NCI-H345 (cell line): ENCODE results near the gene SCYL3.
"Not testable (repeated sequence)": the region's sequence is repeated elsewhere in the genome, so short reads cannot be mapped to it uniquely, and the experiment has no call there.

ENCODE experiments used
- DNase-seq: peaks from one replicate; lab custom pipeline; 2025; lab: John Stamatoyannopoulos, UW

SCYL3 gene

DNA sequence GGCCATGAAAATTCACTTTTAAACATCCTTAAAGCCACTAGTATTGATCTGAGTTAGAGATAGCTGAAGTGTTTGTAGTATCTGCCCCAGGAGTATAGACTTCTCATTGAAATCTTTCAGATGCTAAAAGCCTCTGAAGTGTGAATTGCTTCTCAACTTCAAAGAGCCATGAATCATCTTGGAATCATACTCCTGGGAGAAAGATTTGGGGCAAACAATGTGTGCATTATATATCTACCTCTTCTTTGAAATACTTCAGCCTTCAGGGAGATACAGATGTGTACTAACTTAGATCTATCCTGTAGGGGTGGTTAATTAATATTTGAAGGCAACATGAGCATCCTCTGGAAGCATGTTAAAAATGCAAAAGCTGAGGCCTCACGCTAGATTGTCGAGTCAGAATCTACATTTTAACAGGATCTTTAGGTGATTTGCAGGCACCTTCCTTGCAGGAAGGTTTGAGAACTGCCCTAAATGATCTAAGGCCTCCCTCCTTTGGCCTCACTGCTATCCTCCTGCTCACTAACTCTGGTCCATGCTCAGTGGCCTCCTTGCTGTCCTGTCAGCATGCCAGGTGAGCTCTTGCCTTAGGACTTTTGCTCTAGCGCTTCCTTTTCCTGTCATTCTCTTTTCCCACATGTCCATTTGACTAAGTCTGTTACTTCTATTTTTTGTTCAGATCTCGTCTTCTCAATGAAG is 6.0 kb upstream of the SCYL3 start:
- no peak for DNase-seq

DNA sequence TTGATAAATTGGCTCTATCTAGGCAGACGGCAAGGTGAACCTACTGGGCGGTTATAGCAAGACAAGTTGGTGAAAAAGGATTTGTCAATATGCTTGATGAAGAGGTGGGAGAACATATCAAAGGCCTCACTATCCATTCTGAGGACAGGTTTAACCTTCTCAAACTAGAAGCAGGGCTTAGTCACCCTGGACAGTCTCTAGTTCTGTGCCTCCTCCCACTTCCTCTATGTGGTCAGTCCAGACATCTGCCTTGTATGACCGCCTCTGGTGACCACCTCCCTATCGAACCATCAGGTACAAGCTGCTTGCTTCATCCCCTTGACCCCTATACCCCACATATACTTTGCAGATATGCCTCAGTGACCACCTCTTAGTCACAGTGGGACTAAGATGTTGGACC is 2.3 kb upstream of the SCYL3 start:
- no peak for DNase-seq

DNA sequence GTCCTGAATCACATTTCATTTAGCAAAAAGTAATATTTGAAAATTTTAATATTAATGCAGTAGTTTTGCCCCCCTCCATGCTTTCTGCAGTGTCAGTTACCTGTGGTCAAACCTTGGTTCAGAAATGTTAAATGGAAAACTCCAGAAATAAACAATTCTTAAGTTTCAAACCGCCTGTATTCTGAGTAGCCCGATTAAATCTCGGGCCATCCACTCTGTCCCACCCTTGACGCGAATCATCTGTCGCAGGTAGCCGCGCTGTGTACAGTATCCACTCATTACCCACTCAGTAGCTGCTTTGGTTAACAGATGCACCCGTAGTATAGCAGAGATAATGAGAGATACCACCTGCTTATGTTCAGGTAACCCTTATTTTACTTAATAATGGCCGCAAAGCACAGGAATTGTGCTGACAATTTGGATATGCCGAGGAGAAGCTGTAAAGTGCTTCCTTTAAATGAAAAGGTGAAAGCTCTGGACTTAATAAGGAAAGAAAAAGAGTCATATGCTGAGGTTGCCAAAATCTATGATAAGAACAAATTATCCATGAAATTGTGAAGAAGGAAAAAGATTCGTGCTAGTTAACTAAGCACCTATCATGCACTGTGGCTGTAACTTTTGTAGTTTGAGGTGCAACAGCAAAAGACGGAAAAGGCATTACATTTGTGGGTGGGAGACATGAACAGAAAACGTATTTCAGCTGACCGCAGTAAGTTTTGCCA is 889 bp upstream of the SCYL3 start:
- DNase-seq: no peak

DNA sequence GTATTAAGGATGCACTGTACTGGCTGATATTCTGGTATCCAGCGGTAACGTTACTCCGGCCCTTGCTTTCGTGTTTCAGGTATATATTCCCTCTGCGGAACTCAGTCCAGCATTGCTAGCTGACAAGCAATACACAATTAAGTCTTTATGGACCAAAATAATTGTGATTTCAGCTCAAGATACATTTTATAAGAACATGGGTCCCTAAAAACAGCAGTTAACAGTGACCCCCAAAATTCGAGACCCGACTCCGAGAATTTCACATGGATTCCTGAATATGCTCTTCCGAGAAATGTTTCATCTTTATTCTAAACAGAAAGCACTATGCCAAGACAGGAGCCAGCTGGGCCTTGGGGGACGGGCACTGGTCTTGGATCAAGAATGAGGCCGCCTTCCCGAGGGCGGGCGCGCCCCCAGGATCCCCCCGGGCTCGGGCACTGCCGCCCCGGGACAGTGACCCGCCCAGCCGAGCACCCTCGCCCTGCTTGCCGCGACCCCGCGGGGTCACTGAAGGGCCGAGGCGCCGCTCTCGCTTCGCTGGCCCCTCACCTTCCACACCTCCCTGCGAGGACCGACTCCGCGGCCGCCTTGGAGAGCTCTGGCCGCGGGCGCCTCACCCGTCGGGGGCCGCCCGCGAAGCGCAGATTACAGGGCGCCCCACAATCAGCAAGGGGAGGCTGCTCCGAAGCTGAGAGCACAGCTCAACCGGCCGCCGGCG is 610 bp downstream of the SCYL3 start:
- DNase-seq: no peak

DNA sequence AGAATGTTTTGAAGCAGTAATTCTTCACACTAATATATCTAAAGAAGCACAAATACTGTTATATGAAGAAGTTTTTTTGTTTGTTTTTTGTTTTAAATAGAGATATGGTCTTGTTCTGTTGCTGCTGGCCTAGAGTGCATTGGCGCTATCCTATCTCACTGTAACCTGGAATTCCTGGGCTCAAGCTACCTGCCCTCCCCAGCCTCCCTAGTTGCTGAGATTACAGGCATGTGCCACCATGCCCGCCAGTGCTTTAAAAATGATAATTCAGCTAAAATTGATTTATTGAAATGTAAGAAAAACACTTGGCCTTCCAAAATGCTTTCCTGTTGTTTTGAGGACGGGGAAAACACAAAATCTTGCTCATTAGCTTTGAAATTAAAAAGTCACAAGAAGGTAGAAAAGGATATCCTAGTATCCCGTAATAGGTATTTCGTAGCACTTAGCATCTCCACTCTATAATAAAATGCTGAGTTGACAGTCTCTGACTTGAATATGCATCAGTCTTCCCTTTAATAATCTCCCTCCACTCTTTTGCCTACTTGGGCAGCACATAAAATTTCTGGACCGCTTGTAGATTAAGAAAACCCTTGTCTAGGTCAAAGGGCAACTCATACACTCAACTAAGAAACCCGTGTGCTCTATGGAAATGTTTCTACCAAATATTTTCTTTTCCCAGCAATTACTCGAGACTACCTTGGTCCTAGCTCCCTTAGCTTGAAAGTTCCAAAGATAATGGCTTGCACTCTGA is 1.3 kb downstream of the SCYL3 start:
- no peak for DNase-seq

DNA sequence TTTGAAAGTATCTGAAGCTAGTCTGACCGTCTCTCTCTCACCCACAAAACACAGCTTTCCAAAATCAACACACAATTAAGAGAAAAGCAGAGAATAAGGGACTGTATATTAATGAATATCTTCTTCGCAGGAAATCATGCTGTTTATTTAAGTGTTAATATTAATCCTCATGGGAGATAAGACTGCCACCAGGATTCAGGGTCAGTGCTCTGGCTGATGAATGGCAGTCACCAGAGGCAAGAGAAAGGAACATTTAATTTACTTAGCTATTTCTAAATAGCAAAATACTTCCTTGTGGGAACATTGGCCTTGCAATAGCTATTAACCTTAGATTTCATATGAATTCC is 2.2 kb downstream of the SCYL3 start:
- DNase-seq: no peak

DNA sequence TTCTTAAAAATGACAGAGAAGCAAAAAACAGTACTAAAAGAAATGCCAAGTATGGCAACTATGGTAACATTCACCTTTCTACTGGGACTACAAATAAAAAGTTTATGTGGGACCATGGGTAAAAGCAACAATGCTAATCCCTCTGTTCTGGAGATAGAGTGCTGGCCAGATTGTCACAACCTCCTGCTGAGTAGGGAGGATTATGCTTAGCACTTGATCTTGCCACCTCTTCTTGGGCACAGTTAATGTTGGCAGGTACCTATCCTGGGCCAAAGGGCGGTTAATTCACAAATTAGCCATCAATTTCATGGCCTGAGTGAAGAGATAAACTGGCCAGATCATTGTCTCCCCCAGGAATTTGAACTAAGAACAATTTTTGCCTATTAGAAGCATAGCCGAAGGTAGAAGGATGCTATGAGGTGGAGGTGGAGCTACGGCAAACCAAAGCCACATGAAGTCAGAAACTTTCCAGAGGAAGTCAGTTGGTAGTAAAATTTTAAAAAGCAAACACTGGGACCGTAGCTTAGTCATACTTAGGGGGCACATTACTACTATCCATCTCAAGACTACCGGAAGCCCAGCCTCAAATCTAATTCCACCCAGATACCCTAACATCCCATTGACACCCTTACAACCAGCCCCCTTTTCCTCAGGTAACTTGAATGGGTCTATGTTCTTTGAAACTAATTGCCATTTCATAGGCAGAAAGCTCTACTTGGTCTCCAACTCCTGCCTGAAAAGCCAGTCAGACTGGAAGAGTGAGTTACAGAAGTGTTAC is 2.7 kb downstream of the SCYL3 start:
- no peak for DNase-seq

DNA sequence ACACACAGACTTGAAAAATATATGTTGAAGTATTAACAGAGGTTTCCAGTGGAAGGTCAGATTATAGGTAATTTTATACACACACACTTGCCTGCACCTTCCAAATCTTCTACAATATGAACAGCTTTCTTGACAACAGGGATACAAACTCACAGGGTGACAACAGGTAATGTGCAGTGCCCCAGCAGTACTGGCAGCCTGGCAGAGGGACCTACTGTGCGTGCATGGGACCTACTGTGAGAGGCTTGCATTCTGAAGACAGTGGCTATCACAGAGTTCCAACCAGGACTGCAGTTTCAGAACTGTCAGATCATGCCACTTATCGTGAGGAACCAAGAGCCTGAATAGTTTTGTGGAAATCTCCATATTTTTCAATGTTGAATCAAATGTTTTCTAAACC is 3.8 kb downstream of the SCYL3 start:
- no peak for DNase-seq

DNA sequence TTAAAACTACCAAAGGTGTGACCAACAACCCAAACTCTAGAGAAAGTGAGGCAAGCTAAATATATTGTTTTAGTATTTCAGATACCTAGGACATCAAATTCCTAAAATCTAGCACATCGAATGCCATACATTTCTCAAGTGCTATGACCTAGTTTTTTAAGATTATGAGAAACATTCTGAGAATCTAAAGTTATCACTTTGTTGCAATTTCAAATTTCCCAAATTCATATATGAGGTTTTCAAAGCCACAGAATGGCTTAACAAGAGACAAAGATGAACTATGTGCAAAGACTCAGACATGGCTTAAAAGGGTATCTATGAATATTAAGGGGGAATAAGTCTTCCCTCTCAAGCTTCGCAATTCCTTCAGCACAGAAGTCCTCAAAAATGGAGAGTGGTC is 6.8 kb downstream of the SCYL3 start:
- DNase-seq: no peak

DNA sequence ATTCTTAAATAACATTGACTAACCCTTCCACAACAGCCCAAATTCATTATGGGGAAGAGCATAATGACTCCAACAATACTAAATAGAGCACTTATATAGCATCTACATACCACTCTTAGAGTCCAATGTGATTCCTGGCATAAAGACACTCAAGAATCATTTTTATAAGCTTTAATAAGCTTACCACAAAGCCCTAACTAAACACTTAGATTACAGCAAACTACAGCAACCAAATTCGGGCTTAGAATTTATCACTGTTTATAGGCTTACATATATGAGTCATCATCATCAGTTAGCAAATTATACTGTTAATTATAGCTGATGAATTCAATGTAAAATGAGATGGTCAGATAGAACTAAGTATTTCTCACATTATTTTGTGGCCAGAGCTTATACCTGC is 7.3 kb downstream of the SCYL3 start:
- no peak for DNase-seq

DNA sequence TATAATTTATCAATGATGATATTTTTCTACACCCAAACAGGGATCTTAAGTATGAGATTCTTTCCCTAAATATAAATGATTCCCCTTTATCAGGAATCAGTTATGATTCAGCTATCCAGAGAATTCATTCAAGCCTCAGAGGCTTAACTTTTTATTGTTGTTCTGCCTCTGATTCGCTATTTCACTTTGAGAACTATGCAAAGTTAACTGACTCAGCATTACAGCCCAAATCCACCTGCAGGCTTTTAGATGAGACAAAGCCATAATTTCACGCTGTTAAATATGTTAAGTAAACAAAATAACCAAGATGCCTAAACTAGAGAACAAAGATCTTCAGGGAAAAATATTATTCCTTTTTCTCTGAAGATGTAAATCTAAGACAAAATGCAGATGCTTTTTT is 8.5 kb downstream of the SCYL3 start:
- DNase-seq: no peak

DNA sequence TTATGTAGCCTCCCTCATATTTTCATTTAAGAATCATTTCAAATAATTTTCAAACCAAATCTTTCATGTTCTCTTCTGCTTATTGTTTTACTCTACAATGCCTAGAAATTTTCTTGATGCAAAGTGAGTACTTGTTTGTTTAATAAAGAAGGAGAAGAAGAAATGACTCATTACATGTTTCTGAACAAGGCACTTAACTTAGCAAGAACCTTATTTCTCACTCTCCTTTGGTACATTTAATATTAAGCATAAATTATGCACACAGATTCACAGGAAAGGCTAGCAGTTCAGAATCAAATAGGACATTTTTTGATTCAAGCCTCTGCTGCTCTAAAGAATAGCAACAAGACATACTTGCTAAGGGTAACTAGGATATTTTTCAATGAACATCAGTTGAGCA is 9.1 kb downstream of the SCYL3 start:
- DNase-seq: no peak

DNA sequence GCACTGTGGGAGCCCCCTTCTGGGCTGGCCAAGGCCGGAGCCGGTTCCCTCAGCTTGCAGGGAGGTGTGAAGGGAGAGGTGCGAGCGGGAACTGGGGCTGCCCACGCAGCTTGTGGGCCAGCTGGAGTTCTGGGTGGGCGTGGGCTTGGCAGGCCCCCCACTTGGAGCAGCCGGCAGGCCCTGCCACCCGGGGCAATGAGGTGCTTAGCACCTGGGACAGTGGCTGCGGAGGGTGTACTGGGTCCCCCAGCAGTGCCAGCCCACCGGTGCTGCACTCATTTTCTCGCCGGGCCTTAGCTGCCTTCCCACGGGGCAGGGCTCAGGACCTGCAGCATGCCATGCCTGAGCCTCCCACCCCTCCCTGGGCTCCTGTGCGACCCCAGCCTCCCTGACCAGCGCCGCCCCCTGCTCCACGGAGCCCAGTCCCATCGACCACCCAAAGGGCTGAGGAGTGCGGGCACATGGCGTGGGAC is 11.6 kb downstream of the SCYL3 start:
- no peak for DNase-seq

DNA sequence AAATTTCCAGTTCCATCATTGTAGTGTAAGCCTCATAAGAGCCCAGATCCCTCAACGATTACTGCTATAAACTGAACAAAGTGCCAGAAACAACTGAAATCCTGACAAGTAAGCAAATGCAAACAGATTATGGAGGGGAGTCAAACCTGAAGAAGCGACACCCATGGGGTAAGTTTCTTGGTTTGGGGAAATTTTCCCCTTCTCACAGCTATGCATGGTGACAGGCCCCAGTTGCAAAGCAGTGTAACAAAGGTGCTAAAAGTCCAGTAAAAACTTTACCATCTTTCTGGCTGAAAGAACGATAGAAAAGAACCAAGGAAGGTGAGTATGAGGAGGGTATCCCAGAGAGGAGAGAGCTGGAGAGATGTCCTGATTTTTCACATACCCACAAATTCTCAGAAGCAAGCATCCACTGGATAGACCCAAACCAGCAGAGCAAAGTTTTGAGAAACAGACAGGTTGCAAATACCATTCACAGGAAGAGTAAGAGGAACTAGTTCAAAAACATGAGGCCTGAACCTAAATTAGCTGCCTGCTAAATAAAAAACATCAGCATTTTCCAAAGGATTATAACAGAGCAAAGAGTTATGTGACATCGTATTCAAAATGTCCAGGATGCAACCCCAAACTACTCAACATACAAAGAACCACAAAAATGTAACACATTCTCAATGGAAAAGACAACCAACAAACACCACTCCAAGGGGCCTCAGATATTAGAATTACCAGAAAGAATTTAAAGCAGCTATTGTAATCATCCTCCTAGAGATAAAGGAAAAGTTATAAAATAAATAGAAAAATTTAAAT is 14.5 kb downstream of the SCYL3 start:
- no peak for DNase-seq

DNA sequence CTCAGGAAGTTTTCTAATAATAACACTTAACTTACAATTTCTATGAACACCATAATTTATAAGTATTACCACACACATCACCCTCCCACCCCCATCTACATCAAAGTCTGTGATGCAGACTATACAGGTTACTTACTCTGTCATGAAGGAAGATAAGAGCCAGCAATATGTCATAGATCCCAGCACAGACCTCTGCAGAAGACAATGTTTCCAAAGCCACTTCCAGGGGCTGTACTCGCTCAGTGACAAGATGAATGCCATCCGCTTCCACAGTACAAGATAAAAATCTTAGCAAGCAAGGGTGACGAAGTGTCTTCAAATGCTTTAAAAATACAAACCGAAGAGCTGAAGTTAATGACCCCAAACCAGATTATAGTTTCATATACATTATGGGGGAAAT is 15.2 kb downstream of the SCYL3 start:
- DNase-seq: no peak

DNA sequence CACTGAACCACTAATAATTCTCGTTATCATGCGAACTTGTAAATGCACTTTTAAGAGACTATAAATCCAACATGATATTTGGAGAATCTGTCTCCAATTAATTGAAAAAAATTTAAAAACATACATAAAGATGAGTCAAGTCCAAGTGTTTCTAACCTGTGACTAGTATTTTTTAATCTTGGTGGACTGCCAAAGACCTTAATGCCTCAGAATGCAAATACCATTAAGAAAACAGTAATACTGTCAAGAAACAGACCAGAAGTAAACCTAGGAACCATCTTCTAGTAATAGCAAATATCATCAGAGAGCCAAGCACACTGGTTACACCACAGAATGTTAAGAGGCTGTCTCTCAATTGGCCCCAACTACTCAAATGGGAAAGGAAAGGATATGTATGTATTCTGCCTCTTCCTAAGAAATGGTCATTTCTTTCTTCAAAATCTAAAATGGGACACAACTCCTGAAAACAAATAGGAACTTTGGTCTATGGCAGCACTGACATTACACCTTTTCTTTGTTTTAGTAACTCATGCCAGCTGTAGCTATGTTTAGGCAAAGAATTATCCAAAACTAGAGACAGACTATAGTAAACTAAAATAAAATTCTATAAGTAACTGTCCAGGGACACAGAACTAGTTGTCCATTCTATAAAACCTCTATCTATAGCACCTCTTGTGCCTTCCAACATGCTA is 15.8 kb downstream of the SCYL3 start:
- DNase-seq: no peak

DNA sequence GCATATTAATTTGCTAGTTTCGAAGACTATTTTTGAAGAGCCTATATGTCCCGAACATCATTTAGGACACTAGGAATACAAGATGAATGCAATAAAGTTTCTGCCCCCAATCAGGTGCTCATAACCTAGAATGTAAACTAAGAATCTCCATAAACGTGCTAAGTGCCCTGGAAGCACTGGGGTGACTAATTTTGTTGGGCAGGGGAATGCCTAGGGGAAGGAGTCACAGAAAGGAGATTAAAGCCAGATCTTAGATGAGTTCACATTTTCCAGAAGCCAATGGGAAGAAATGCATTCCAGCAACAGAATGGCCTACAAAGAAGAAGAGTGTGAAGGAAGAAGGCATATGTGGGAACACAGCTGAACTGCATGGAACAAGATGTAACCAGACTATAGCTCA is 19.5 kb downstream of the SCYL3 start:
- no peak for DNase-seq

DNA sequence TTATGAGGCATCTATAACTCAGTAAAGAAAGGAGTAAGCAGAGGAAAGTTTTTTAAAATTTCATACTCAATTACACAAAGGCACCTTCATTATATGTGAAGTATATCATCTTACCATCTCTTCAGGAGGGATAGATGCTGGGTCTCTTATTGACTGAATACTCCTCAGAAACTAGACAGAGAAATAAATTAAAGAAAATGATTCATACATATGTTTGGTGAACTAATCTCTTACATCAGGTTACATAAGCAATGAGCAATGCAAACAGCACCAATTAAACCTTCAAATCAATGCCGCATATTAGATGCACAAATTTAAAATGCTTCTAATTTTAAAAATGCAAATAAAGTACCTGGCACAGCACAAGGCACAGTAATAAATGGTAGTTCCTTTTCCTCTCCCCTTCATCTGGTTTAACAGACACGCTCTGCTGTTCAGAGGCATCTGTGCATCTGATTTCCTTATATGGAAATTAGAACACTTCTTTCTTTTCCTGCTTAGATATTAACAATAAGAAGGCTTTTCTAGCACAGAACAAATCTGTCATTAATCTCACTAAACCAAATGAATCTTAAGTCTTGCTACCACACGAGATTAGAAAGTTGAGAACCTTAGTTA is 20.0 kb downstream of the SCYL3 start:
- no peak for DNase-seq

DNA sequence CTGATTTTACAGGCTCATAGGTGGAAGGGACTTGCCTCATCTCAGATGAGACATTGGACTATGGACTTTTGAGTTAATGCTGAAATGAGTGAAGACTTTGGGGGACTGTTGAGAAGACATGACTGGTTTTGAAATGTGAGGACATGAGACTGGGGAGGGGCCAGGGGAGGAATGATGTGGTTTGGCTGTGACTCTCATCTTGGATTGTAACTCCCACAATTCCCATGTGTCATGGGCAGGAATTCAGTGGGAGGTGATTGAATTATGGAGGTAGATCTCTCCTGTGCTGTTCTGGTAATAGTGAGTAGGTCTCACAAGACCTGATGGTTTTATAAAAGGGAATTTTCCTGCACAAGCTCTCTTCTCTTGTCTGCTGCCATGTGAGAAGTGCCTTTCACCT is 20.8 kb downstream of the SCYL3 start:
- DNase-seq: no peak

DNA sequence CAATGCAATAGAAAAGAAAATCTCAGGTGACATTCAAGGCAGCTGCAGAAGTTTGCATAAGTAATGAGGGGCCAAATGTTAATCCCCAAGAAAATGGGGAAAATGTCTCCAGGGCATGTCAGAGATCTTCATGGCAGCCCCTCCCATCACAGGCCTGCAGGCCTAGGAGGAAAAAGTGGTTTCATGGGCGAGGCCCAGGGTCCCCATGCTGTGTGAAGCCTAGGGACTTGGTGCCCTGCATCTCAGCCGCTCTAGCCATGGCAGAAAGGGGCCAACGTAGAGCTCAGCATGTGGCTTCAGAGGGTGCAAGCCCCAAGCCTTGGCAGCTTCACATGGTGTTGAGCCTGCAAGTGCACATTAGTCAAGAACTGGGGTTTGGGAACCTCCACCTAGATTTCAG is 21.7 kb downstream of the SCYL3 start:
- not testable (repeated sequence) for DNase-seq
